Skeletal muscle satellite cell (primary cell): ENCODE results near the gene ACTR3C.
A peak's percentile ranks its signal among the peaks of the same experiment; 100 is the strongest.

ENCODE experiments used
- H3K27me3 ChIP-seq: 2 replicates; pipeline ENCODE4 v1.7.0; 2013; ENCODE audit warnings: low read length; ENCODE audit not compliant: control insufficient read depth, insufficient read depth
- H3K36me3 ChIP-seq: 2 replicates; pipeline ENCODE4 v1.7.0; 2013; ENCODE audit warnings: mild to moderate bottlenecking, control low read depth, low read length; ENCODE audit not compliant: insufficient read depth
- H3K4me1 ChIP-seq: 2 replicates; pipeline ENCODE4 v1.7.0; 2013; ENCODE audit warnings: low read length; ENCODE audit not compliant: control insufficient read depth, insufficient read depth
- H3K4me2 ChIP-seq: 2 replicates; pipeline ENCODE4 v1.7.0; 2013; ENCODE audit warnings: mild to moderate bottlenecking, low read length
- H3K4me3 ChIP-seq: 2 replicates; pipeline ENCODE4 v1.7.0; 2013; ENCODE audit warnings: low read length
- H3K9ac ChIP-seq: 2 replicates; pipeline ENCODE4 v1.7.0; 2013; ENCODE audit warnings: mild to moderate bottlenecking, low read depth, low read length, moderate library complexity
- H3K9me3 ChIP-seq: replicated peaks from 2 replicates; pipeline ENCODE4 v1.7.0; 2013; ENCODE audit warnings: mild to moderate bottlenecking, control low read depth, low read length

Gene ACTR3C

GRCh38 chr7:150340875-150341262 lies 17.5 kb upstream of the ACTR3C start:
- no peaks in the 10 kb centered on the region for H3K9me3 ChIP-seq
- no peaks in the 10 kb centered on the region for H3K36me3 ChIP-seq
- H3K27me3 ChIP-seq = peaks cover 60% of the 10 kb centered on the region
- H3K9ac ChIP-seq = no peak overlapping the region
- no peak overlapping the region for H3K4me3 ChIP-seq
- H3K4me1 ChIP-seq = peaks cover 13% of the 10 kb centered on the region
- no peak overlapping the region for H3K4me2 ChIP-seq

- peak overlapping the region; percentile 63 for H3K4me2 ChIP-seq
- no peaks in the 10 kb centered on the region for H3K9me3 ChIP-seq
- peaks cover 13% of the 10 kb centered on the region for H3K4me1 ChIP-seq
- peaks cover 60% of the 10 kb centered on the region for H3K27me3 ChIP-seq
- no peaks in the 10 kb centered on the region for H3K36me3 ChIP-seq
- peak overlapping the region; percentile 49 for H3K4me3 ChIP-seq
- H3K9ac ChIP-seq = no peak overlapping the region
These were observed 16.8 kb upstream of the ACTR3C start for GRCh38 chr7:150340024-150340749.

DNA sequence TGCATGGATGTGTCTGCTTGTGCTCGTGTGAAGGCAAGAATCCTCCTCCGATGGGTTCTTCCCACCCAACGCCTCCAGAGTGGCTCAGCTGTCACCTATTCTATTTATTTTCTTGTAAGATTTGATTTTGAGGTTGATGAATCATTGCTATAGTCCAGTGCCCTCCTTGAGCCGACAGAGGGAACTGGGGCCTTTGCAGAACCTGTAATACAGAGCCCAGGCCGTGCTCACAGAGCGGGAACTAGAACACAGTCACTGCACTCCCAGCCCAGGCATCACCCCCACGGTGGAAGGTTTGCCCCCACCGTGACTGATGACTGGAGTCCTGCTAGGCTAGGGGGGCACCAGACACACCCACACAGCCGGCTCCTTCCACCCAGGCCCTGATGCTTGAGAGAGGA lies 16.1 kb upstream of the ACTR3C start:
- peaks cover 60% of the 10 kb centered on the region for H3K27me3 ChIP-seq
- no peaks in the 10 kb centered on the region for H3K9me3 ChIP-seq
- H3K4me1 ChIP-seq = peaks cover 13% of the 10 kb centered on the region
- H3K9ac ChIP-seq = no peak overlapping the region
- no peak overlapping the region for H3K4me3 ChIP-seq
- H3K36me3 ChIP-seq = no peaks in the 10 kb centered on the region
- H3K4me2 ChIP-seq = peak overlapping the region; percentile 63

GRCh38 chr7:150338166-150338829 lies 15.0 kb upstream of the ACTR3C start:
- H3K4me2 ChIP-seq = no peak overlapping the region
- H3K36me3 ChIP-seq = no peaks in the 10 kb centered on the region
- H3K9me3 ChIP-seq = no peaks in the 10 kb centered on the region
- peaks cover 13% of the 10 kb centered on the region for H3K4me1 ChIP-seq
- H3K4me3 ChIP-seq = no peak overlapping the region
- H3K9ac ChIP-seq = no peak overlapping the region
- H3K27me3 ChIP-seq = peaks cover 52% of the 10 kb centered on the region

GRCh38 chr7:150337659-150338081 lies 14.3 kb upstream of the ACTR3C start:
- H3K4me2 ChIP-seq = no peak overlapping the region
- H3K27me3 ChIP-seq = peaks cover 46% of the 10 kb centered on the region
- H3K4me1 ChIP-seq = peaks cover 13% of the 10 kb centered on the region
- no peaks in the 10 kb centered on the region for H3K9me3 ChIP-seq
- no peaks in the 10 kb centered on the region for H3K36me3 ChIP-seq
- H3K9ac ChIP-seq = no peak overlapping the region
- no peak overlapping the region for H3K4me3 ChIP-seq

GRCh38 chr7:150337179-150337578 lies 13.8 kb upstream of the ACTR3C start:
- no peak overlapping the region for H3K4me2 ChIP-seq
- peaks cover 41% of the 10 kb centered on the region for H3K27me3 ChIP-seq
- H3K9ac ChIP-seq = no peak overlapping the region
- H3K4me1 ChIP-seq = peaks cover 13% of the 10 kb centered on the region
- H3K4me3 ChIP-seq = no peak overlapping the region
- no peaks in the 10 kb centered on the region for H3K9me3 ChIP-seq
- no peaks in the 10 kb centered on the region for H3K36me3 ChIP-seq

GRCh38 chr7:150336746-150337145 lies 13.4 kb upstream of the ACTR3C start:
- H3K9ac ChIP-seq = no peak overlapping the region
- H3K4me3 ChIP-seq = no peak overlapping the region
- H3K36me3 ChIP-seq = no peaks in the 10 kb centered on the region
- peaks cover 13% of the 10 kb centered on the region for H3K4me1 ChIP-seq
- peaks cover 37% of the 10 kb centered on the region for H3K27me3 ChIP-seq
- H3K9me3 ChIP-seq = no peaks in the 10 kb centered on the region
- no peak overlapping the region for H3K4me2 ChIP-seq

- Histone ChIP-seq H3K36me3 (no peaks in the 10 kb centered on the region), H3K4me3 (no peak overlapping the region), H3K27me3 (peaks cover 30% of the 10 kb centered on the region), H3K4me2 (no peak overlapping the region), H3K9ac (no peak overlapping the region), H3K4me1 (peaks cover 13% of the 10 kb centered on the region), H3K9me3 (no peaks in the 10 kb centered on the region)
These were observed 12.4 kb upstream of the ACTR3C start for GRCh38 chr7:150335774-150336112.

GRCh38 chr7:150335108-150335773 lies 11.9 kb upstream of the ACTR3C start:
- Histone ChIP-seq H3K9me3 (no peaks in the 10 kb centered on the region), H3K4me2 (no peak overlapping the region), H3K9ac (no peak overlapping the region), H3K4me3 (no peak overlapping the region), H3K27me3 (peaks cover 28% of the 10 kb centered on the region), H3K36me3 (no peaks in the 10 kb centered on the region), H3K4me1 (peaks cover 12% of the 10 kb centered on the region)

GRCh38 chr7:150334108-150334507 lies 10.8 kb upstream of the ACTR3C start:
- peaks cover 17% of the 10 kb centered on the region for H3K27me3 ChIP-seq
- H3K9ac ChIP-seq = no peak overlapping the region
- no peaks in the 10 kb centered on the region for H3K9me3 ChIP-seq
- no peak overlapping the region for H3K4me2 ChIP-seq
- no peak overlapping the region for H3K4me3 ChIP-seq
- peaks cover 4% of the 10 kb centered on the region for H3K4me1 ChIP-seq
- H3K36me3 ChIP-seq = no peaks in the 10 kb centered on the region

GRCh38 chr7:150333659-150334058 lies 10.3 kb upstream of the ACTR3C start:
- H3K4me2 ChIP-seq = no peak overlapping the region
- peaks cover 13% of the 10 kb centered on the region for H3K27me3 ChIP-seq
- no peak overlapping the region for H3K4me3 ChIP-seq
- no peaks in the 10 kb centered on the region for H3K9me3 ChIP-seq
- H3K4me1 ChIP-seq = peaks cover 2% of the 10 kb centered on the region
- H3K36me3 ChIP-seq = no peaks in the 10 kb centered on the region
- H3K9ac ChIP-seq = no peak overlapping the region
